Neural progenitor cell (in vitro differentiated cells): Measurements from ENCODE around the gene GPR37L1.

Experiments used
- CTCF ChIP-seq: fragments of 200-600 bp; sonication (generic); IDR thresholded peaks from 2 replicates; pipeline ENCODE4 v1.5.1; 2017; ENCODE audit warnings: antibody characterized with exemption, mild to moderate bottlenecking
- EZH2 ChIP-seq: fragments of 200-600 bp; sonication (generic); IDR thresholded peaks from 2 replicates; pipeline ENCODE4 v1.6.1; 2017; ENCODE audit warnings: antibody characterized with exemption, mild to moderate bottlenecking, moderate library complexity

- TF ChIP-seq CTCF, result no peak
- TF ChIP-seq EZH2, result no peak
Measured at GRCh38 chr1:202075389-202075788, 47.3 kb upstream of the GPR37L1 start.
